PC-9 (cell line): ENCODE measurements around the gene SGIP1. TPM values are rescaled to one million over a fixed set of nuclear protein-coding genes. Genes with fewer than 3 reads are reported as not detected.
A peak's percentile ranks its signal among the peaks of the same experiment; 100 is the strongest.

Source experiments
- BruUV-seq: library from RNA; stranded (reverse); fragments of 400-500 nt; replicated peaks from 2 replicates; lab custom pipeline; 2021; lab: Mats Ljungman, UMichigan
- CTCF ChIA-PET: fragments of 300-600 bp; sonication (Branson Sonifier 250); formaldehyde crosslinking; loops from one replicate; lab custom pipeline; 2022; ENCODE audit warnings: antibody characterized with exemption; lab: Charles Lee
- POLR2A ChIA-PET: fragments of 300-600 bp; sonication (Branson Sonifier 250); formaldehyde crosslinking; loops from one replicate; lab custom pipeline; 2022; ENCODE audit warnings: antibody characterized with exemption; ENCODE audit not compliant: unreplicated experiment; lab: Charles Lee
- DNase-seq, 2 experiments: peaks; one replicate each; pipeline versions ENCODE4 v3.0.0 to v3.0.0-alpha.2; 2015 to 2022; ENCODE audit warnings: mixed read lengths in 1 of 2
- H2AFZ ChIP-seq: fragments of 200-600 bp; sonication (generic); 2 replicates; pipeline ENCODE4 v1.8.1; 2017; ENCODE audit warnings: antibody characterized with exemption
- H3F3A ChIP-seq: fragments of 200-600 bp; sonication (generic); 2 replicates; pipeline ENCODE4 v1.8.1; 2017; ENCODE audit warnings: antibody characterized with exemption, mild to moderate bottlenecking, low read depth; ENCODE audit not compliant: insufficient read depth
- H3K27ac ChIP-seq: fragments of 200-600 bp; sonication (generic); 2 replicates; pipeline ENCODE4 v1.6.1; 2016; ENCODE audit warnings: mixed run types
- H3K27me3 ChIP-seq: fragments of 200-600 bp; sonication (generic); 2 replicates; pipeline ENCODE4 v1.6.1; 2016; ENCODE audit warnings: low read depth, mixed run types; ENCODE audit not compliant: insufficient read depth
- H3K36me3 ChIP-seq: fragments of 200-600 bp; sonication (generic); 2 replicates; pipeline ENCODE4 v1.6.1; 2016; ENCODE audit warnings: low read depth, mixed run types
- H3K4me1 ChIP-seq: fragments of 200-600 bp; sonication (generic); replicated peaks from 2 replicates; pipeline ENCODE4 v1.6.1; 2016; ENCODE audit warnings: mixed run types; ENCODE audit not compliant: insufficient read depth
- H3K4me2 ChIP-seq: fragments of 200-600 bp; sonication (generic); 2 replicates; pipeline ENCODE4 v1.6.1; 2017; ENCODE audit warnings: mixed run types
- H3K4me3 ChIP-seq: fragments of 200-600 bp; sonication (generic); 2 replicates; pipeline ENCODE4 v1.6.1; 2016; ENCODE audit warnings: mixed run types
- H3K79me2 ChIP-seq: fragments of 200-600 bp; sonication (generic); 2 replicates; pipeline ENCODE4 v1.6.1; 2017; ENCODE audit warnings: low read depth, mixed run types
- H3K9me2 ChIP-seq: fragments of 200-600 bp; sonication (generic); 2 replicates; pipeline ENCODE4 v1.8.1; 2017; ENCODE audit warnings: mild to moderate bottlenecking; ENCODE audit not compliant: insufficient read depth
- H3K9me3 ChIP-seq: fragments of 200-600 bp; sonication (generic); 2 replicates; pipeline ENCODE4 v1.8.1; 2016; ENCODE audit warnings: low read depth; ENCODE audit not compliant: insufficient read depth
- H4K20me1 ChIP-seq: fragments of 200-600 bp; sonication (generic); 2 replicates; pipeline ENCODE4 v1.8.1; 2017; ENCODE audit not compliant: insufficient read depth
- CTCF ChIP-seq: fragments of 200-600 bp; sonication (generic); conservative IDR thresholded peaks from 2 replicates; pipeline ENCODE4 v1.6.1; 2017; ENCODE audit warnings: mixed run types, antibody characterized with exemption, mild to moderate bottlenecking, moderate library complexity
- EZH2 ChIP-seq: fragments of 200-600 bp; sonication (generic); IDR thresholded peaks from 2 replicates; pipeline ENCODE4 v1.8.0; 2017; ENCODE audit warnings: antibody characterized with exemption, low read depth
- intact Hi-C: fragments of 100-400 bp; cut with micrococcal nuclease; formaldehyde crosslinking; loops from one replicate; pipeline ENCODE4 v1.10.0; 2022; ENCODE audit not compliant: unreplicated experiment
- total RNA-seq: library from RNA; stranded (reverse); gene quantifications from 2 replicates; pipeline ENCODE4 v1.2.3, GENCODE V29; 2021

Gene SGIP1
- total RNA-seq, 1 experiment from 2014 or later, result not detected

GRCh38 chr1:66503841-66504470 is 30.0 kb upstream of the SGIP1 start:
- no peak overlapping the region for H3K4me3 ChIP-seq
- peak in 1 of 2 experiments; percentile 22 for DNase-seq
- no TSS peak for BruUV-seq
- ChIA-PET CTCF (interaction anchor here (0.6 to 1.1 kb wide), 5 partner anchors 52 to 550 kb away, joined by 3 to 5 read pairs (median 3); no protein-coding TSS in a partner anchor), POLR2A (no interaction called here)
- H3K36me3 ChIP-seq, result no peaks in the 10 kb centered on the region
- no peaks in the 10 kb centered on the region for H4K20me1 ChIP-seq
- no peaks in the 10 kb centered on the region for H3K79me2 ChIP-seq
- intact Hi-C loops, result loop anchor here (1.0 to 5.0 kb wide), 4 partner anchors 138 to 545 kb away; no protein-coding TSS in a partner anchor
- no peaks in the 10 kb centered on the region for H3K4me1 ChIP-seq
- H3K9me3 ChIP-seq, result no peaks in the 10 kb centered on the region; the same call in 1 of the 2 replicates
- H3K9me2 ChIP-seq, result no peaks in the 10 kb centered on the region
- H3F3A ChIP-seq, result no peaks in the 10 kb centered on the region
- H3K27ac ChIP-seq, result no peak overlapping the region
- H3K4me2 ChIP-seq, result no peak overlapping the region
- H2AFZ ChIP-seq, result no peak overlapping the region
- TF ChIP-seq EZH2, result no peak
- TF ChIP-seq CTCF, result peak; percentile 70
- no peaks in the 10 kb centered on the region for H3K27me3 ChIP-seq

GRCh38 chr1:66505671-66506392 is 28.1 kb upstream of the SGIP1 start:
- BruUV-seq, result no TSS peak
- no peak overlapping the region for H3K4me3 ChIP-seq
- no peak overlapping the region for H3K4me2 ChIP-seq
- H3K9me2 ChIP-seq, result no peaks in the 10 kb centered on the region
- H3K36me3 ChIP-seq, result no peaks in the 10 kb centered on the region
- H2AFZ ChIP-seq, result no peak overlapping the region
- no peaks in the 10 kb centered on the region; the same call in 1 of the 2 replicates for H3K9me3 ChIP-seq
- H4K20me1 ChIP-seq, result no peaks in the 10 kb centered on the region
- DNase-seq, result no peak
- H3K27me3 ChIP-seq, result no peaks in the 10 kb centered on the region
- H3F3A ChIP-seq, result no peaks in the 10 kb centered on the region
- H3K79me2 ChIP-seq, result no peaks in the 10 kb centered on the region
- CTCF ChIA-PET, result interaction anchor here (0.6 kb wide), 1 partner anchor 201 kb away, joined by 4 read pairs; no protein-coding TSS in a partner anchor
- H3K4me1 ChIP-seq, result no peaks in the 10 kb centered on the region
- intact Hi-C loops, result no loop called here
- TF ChIP-seq CTCF (no peak), EZH2 (no peak)
- POLR2A ChIA-PET, result no interaction called here
- no peak overlapping the region for H3K27ac ChIP-seq

- no peak for DNase-seq
- Histone ChIP-seq H2AFZ (no peak overlapping the region), H3K27me3 (no peaks in the 10 kb centered on the region), H3K4me3 (no peak overlapping the region), H3K9me3 (no peaks in the 10 kb centered on the region; the same call in 1 of the 2 replicates), H3K27ac (no peak overlapping the region), H3K9me2 (no peaks in the 10 kb centered on the region), H3K4me1 (no peaks in the 10 kb centered on the region), H3K4me2 (no peak overlapping the region), H3K36me3 (no peaks in the 10 kb centered on the region), H4K20me1 (no peaks in the 10 kb centered on the region), H3K79me2 (no peaks in the 10 kb centered on the region), H3F3A (no peaks in the 10 kb centered on the region)
- ChIA-PET CTCF (no interaction called here), POLR2A (no interaction called here)
- TF ChIP-seq CTCF, result no peak
- TF ChIP-seq EZH2, result no peak
- intact Hi-C loops, result no loop called here
- BruUV-seq, result no TSS peak
Observed at GRCh38 chr1:66506393-66506687, 27.6 kb upstream of the SGIP1 start.
